ENCODE measurements around the gene HABP4. TPM values are rescaled to one million over a fixed set of nuclear protein-coding genes. Genes with fewer than 3 reads are reported as not detected.

Gene HABP4
- total RNA-seq, 2 donors from 2014 or later, result 2.8 to 4.4 TPM

DNA sequence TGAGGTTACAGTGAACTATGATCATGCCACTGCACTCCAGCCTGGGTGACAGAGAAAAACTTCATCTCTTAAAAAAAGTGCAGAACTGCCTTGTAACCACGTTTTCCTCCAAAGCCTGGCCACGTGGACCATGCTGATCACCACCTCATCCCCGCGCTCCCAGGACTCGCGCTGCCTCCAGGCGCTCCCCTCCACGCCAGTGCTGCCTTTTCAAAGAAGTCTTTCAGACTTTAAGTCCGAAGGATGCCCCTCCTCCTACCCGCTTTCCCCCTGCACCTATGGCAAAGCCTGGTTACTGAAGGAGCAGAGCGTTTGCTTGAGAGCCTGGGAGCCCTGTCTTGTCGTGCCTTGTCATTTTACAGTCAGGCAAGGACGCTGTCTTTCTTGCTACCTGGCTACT is 43.8 kb downstream of the HABP4 start:
- no peaks in the 10 kb centered on the region for H3K36me3 ChIP-seq
- no peak overlapping the region for H3K4me3 ChIP-seq
- intact Hi-C loops (cut with DNase I), result no loop called here
- H3K9me3 ChIP-seq, result no peaks in the 10 kb centered on the region
- no peak for DNase-seq
- no peaks in the 10 kb centered on the region for H3K4me1 ChIP-seq
- TF ChIP-seq, protein P1, sequence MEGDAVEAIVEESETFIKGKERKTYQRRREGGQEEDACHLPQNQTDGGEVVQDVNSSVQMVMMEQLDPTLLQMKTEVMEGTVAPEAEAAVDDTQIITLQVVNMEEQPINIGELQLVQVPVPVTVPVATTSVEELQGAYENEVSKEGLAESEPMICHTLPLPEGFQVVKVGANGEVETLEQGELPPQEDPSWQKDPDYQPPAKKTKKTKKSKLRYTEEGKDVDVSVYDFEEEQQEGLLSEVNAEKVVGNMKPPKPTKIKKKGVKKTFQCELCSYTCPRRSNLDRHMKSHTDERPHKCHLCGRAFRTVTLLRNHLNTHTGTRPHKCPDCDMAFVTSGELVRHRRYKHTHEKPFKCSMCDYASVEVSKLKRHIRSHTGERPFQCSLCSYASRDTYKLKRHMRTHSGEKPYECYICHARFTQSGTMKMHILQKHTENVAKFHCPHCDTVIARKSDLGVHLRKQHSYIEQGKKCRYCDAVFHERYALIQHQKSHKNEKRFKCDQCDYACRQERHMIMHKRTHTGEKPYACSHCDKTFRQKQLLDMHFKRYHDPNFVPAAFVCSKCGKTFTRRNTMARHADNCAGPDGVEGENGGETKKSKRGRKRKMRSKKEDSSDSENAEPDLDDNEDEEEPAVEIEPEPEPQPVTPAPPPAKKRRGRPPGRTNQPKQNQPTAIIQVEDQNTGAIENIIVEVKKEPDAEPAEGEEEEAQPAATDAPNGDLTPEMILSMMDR (IDR thresholded peaks at IDR 0.05), result no peak
- no peak overlapping the region for H3K27ac ChIP-seq
- H3K9ac ChIP-seq (ENCODE audit: low read depth in 2 of 2, low read length in 2 of 2), result no peak overlapping the region
- no peaks in the 10 kb centered on the region for H3K27me3 ChIP-seq

DNA sequence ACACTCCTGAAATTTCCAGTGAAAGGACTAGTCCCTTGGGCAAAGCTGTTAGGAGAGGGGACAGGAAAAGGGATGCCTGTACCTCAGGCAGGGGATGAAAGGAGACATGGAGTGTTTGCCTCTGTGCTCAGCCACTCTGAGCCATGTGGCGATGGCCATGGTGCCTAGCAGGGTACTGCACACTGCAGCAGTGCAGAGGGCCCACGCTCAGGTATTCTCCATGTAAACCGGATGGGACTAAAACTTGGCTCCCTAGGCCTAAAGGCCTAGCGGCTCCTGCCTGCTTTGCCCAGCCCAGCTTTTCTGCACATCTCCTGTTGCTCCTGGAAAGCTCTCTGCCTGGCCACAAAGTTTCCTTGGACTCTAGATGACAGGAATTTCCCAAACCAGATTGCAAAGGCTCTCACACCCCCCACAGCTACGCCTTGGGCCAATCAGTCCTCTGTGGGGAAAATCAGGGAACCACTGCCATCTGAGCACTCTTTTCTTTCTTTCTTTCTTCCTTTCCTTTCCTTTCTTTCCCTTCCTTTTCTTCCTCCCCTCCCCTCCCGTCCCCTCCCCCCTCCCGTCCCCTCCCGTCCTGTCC is 44.3 kb downstream of the HABP4 start:
- Histone ChIP-seq H3K36me3 (no peaks in the 10 kb centered on the region), H3K4me3 (no peak overlapping the region), H3K9ac (ENCODE audit: low read depth in 2 of 2, low read length in 2 of 2) (no peak overlapping the region), H3K27me3 (no peaks in the 10 kb centered on the region), H3K27ac (no peak overlapping the region), H3K4me1 (no peaks in the 10 kb centered on the region), H3K9me3 (no peaks in the 10 kb centered on the region)
- intact Hi-C loops (cut with DNase I), result no loop called here
- no peak for DNase-seq
- TF ChIP-seq, protein P1 (IDR thresholded peaks at IDR 0.05), result no peak

DNA sequence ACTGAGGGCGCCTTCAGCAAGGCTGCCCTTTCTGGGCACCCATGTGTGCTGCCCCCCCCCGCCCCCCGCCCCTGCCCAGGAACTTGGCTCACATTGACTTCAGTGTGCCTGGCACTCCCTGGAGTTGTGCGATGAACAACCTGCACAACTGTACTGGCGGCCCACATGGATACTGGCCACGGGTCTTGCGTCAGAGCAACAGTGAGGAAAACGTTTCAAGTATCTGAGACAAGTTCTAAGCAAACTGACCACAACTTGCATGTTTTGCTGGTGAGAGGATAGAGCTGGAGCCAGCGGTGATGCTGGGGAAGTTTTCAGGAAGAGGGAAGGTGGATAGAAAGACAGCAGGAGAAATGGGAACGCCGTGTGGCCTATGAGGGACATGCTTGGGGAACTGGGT is 45.4 kb downstream of the HABP4 start:
- TF ChIP-seq, protein P1 (IDR thresholded peaks at IDR 0.05), result no peak
- intact Hi-C loops (cut with DNase I), result no loop called here

DNA sequence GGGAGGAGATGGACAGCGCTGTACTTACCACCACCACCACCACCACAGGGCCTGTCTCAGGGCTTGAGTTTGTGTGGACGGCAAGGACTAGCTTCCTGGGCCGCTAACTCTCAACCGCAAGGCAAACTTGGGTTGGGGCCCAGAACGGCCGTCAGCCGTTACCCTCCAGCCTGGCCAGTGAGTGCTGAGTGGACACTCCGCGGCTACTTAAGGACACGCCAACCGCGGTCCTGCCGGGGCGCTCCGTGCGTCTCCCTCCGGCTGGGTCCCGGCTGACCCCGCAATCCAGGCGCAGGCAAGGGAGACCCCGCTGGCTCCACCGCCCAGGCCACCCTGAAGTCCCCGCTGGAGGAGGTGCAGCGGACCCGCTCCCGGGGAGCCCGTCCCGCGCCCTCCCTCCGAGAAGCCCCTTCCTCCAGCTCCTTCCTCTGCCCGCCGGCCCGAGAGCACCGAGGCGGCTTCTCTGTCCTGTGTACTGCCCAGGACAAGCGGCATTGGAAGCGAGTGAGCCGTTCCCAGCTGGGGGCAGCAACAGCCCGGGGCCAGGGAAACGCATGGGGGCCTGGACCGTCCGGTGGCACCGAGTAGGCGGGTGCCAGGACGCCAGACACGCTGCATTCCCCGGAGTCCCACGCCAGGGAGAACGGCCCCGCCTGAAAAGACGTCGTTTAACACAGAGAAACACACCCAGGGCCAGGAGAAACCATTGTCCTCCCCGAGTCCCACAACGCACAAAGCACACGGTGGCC is 46.6 kb downstream of the HABP4 start:
- TF ChIP-seq, protein P1 (IDR thresholded peaks at IDR 0.05), result no peak
- H3K9me3 ChIP-seq, result no peaks in the 10 kb centered on the region
- DNase-seq, result no peak
- no peaks in the 10 kb centered on the region for H3K27me3 ChIP-seq
- no peak overlapping the region for H3K4me3 ChIP-seq
- H3K9ac ChIP-seq (ENCODE audit: low read depth in 2 of 2, low read length in 2 of 2), result no peak overlapping the region
- intact Hi-C loops (cut with DNase I), result no loop called here
- H3K27ac ChIP-seq, result no peak overlapping the region
- no peaks in the 10 kb centered on the region for H3K4me1 ChIP-seq
- H3K36me3 ChIP-seq, result no peaks in the 10 kb centered on the region

More for the DNA sequence above, 45.4 kb downstream of the HABP4 start:
- H3K27me3 ChIP-seq, result no peaks in the 10 kb centered on the region
- no peaks in the 10 kb centered on the region for H3K4me1 ChIP-seq
- H3K9ac ChIP-seq (ENCODE audit: low read depth in 2 of 2, low read length in 2 of 2), result no peak overlapping the region
- no peaks in the 10 kb centered on the region for H3K9me3 ChIP-seq
- DNase-seq, result no peak
- no peaks in the 10 kb centered on the region for H3K36me3 ChIP-seq
- H3K27ac ChIP-seq, result no peak overlapping the region
- H3K4me3 ChIP-seq, result no peak overlapping the region

DNA sequence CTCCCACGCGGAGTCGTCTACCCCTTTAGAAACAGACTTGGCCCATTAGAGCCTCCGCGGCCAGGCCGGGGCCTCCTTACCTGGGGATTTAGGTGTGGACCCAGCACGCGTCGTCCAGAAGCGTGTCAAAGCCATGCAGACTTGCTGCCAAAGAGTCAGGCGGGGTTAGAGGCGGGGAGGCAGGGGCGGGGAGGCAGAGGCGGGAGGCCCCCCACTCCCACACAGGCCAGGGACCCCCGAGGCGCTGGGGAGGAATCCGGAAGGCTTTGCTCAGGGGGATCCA is 47.1 kb downstream of the HABP4 start:
- H3K27ac ChIP-seq, result no peak overlapping the region
- no peak overlapping the region for H3K9ac ChIP-seq (ENCODE audit: low read depth in 2 of 2, low read length in 2 of 2)
- no peak overlapping the region for H3K4me3 ChIP-seq
- TF ChIP-seq, protein P1 (IDR thresholded peaks at IDR 0.05), result no peak
- intact Hi-C loops (cut with DNase I), result no loop called here
- H3K9me3 ChIP-seq, result no peaks in the 10 kb centered on the region
- no peaks in the 10 kb centered on the region for H3K4me1 ChIP-seq
- DNase-seq, result no peak
- no peaks in the 10 kb centered on the region for H3K27me3 ChIP-seq
- no peaks in the 10 kb centered on the region for H3K36me3 ChIP-seq

Measured in colonic mucosa (tissue), 4 donors.